HepG2 (cell line): Measurements from ENCODE around the gene ORMDL2. TPM values are rescaled to one million over a fixed set of nuclear protein-coding genes. Genes with fewer than 3 reads are reported as not detected.

Source experiments
- CERS6 ChIP-seq: sonication (generic); formaldehyde crosslinking; IDR thresholded peaks from 2 replicates; pipeline ENCODE4 v1.5.0; 2020; ENCODE audit warnings: missing genetic modification reagents
- ESRRA ChIP-seq: sonication (generic); formaldehyde crosslinking; IDR thresholded peaks from 2 replicates; pipeline ENCODE4 v1.5.1; 2020; ENCODE audit warnings: mild to moderate bottlenecking, low read depth, missing genetic modification reagents
- FOXJ3 ChIP-seq: sonication (generic); formaldehyde crosslinking; IDR thresholded peaks from 2 replicates; pipeline ENCODE4 v1.4.0; 2020; ENCODE audit warnings: missing genetic modification reagents, mild to moderate bottlenecking, borderline replicate concordance
- FOXP1 ChIP-seq, 2 experiments: fragments of 450-650 bp in 1 of 2; IDR thresholded peaks; 2 replicates each; pipeline ENCODE4 v1.6.1; 2017 to 2018; ENCODE audit warnings: antibody characterized with exemption in 1 of 2
- HNF4G ChIP-seq, 2 experiments: sonication (generic) in 1 of 2; formaldehyde crosslinking in 1 of 2; IDR thresholded peaks; 2 replicates each; pipeline versions ENCODE4 v1.4.0 to v1.6.1; 2011 to 2020; ENCODE audit warnings: borderline replicate concordance in 2 of 2, low read depth in 2 of 2, mild to moderate bottlenecking in 2 of 2, low read length in 1 of 2, missing genetic modification reagents in 1 of 2, moderate library complexity in 1 of 2
- MATR3 ChIP-seq: sonication (generic); formaldehyde crosslinking; IDR thresholded peaks from 2 replicates; pipeline ENCODE4 v1.4.0; 2020; ENCODE audit warnings: missing genetic modification reagents
- MTF2 ChIP-seq: sonication (generic); formaldehyde crosslinking; IDR thresholded peaks from 2 replicates; pipeline ENCODE4 v1.5.0; 2020; ENCODE audit warnings: missing genetic modification reagents, borderline replicate concordance
- PAXIP1 ChIP-seq: sonication (generic); formaldehyde crosslinking; conservative IDR thresholded peaks from 2 replicates; pipeline ENCODE4 v1.4.0; 2020; ENCODE audit warnings: mild to moderate bottlenecking, missing genetic modification reagents, moderate library complexity
- PHF20 ChIP-seq: sonication (generic); formaldehyde crosslinking; IDR thresholded peaks from 2 replicates; pipeline ENCODE4 v1.5.0; 2020; ENCODE audit warnings: mild to moderate bottlenecking, missing genetic modification reagents
- REST ChIP-seq, 2 experiments: IDR thresholded peaks; 2 replicates each; pipeline ENCODE4 v1.6.1; 2011 to 2012; ENCODE audit warnings: low read length in 2 of 2, borderline replicate concordance in 1 of 2, low read depth in 1 of 2, mild to moderate bottlenecking in 1 of 2, moderate library complexity in 1 of 2
- SMAD3 ChIP-seq: sonication (generic); formaldehyde crosslinking; IDR thresholded peaks from 2 replicates; pipeline ENCODE4 v1.4.0; 2020; ENCODE audit warnings: missing genetic modification reagents
- ZNF281 ChIP-seq: sonication (generic); formaldehyde crosslinking; IDR thresholded peaks from 2 replicates; pipeline ENCODE4 v1.4.0; 2020; ENCODE audit warnings: missing genetic modification reagents, borderline replicate concordance
- ZNF562 ChIP-seq: sonication (generic); formaldehyde crosslinking; IDR thresholded peaks from 2 replicates; pipeline ENCODE4 v1.8.0; 2022; ENCODE audit warnings: missing genetic modification reagents, borderline replicate concordance
- ZNF572 ChIP-seq: sonication (generic); formaldehyde crosslinking; IDR thresholded peaks from 2 replicates; pipeline ENCODE4 v1.5.1; 2020; ENCODE audit warnings: mild to moderate bottlenecking, missing genetic modification reagents
- polyA plus RNA-seq, 8 experiments: library from polyadenylated mRNA; depleted of rRNA in 3 of 8; stranded (reverse) in 7 of 8; unstranded in 1 of 8; fragments of >200 nt; fragmentation: Illumina TruSeq in 4 of 8; extraction: Trizol in 4 of 8; gene quantifications; 2 replicates each; pipeline versions ENCODE4 v1.2.1 to v1.2.3, GENCODE V29; 2011 to 2016; ENCODE audit warnings: low read depth in 4 of 8, missing spikeins in 1 of 8, mixed read lengths in 1 of 8; ENCODE audit not compliant: insufficient read depth in 1 of 8
- total RNA-seq, 5 experiments: library from RNA; depleted of rRNA; stranded (reverse); fragments of >200 nt; fragmentation: Illumina TruSeq; extraction: Trizol; gene quantifications; 2 replicates each; pipeline ENCODE4 v1.2.3, GENCODE V29; 2016; ENCODE audit warnings: low read depth in 1 of 5

Gene ORMDL2
- total and polyA plus RNA-seq, 2 of the 13 experiments (the other 11 are each of a cell fraction or from before 2014, with no cell fraction given) = 24.0 to 28.6 TPM

- no peak for TF ChIP-seq PAXIP1 (CRISPR knock-in tag)
- no peak; the same call in 1 of the 2 replicates for TF ChIP-seq FOXJ3
- no peak for TF ChIP-seq ZNF562 (CRISPR knock-in tag)
- TF ChIP-seq CERS6 (CRISPR knock-in tag) = no peak
- peak; percentile 82 for TF ChIP-seq PHF20 (CRISPR knock-in tag)
- no peak for TF ChIP-seq MTF2 (CRISPR knock-in tag)
- no peak for TF ChIP-seq SMAD3 (CRISPR knock-in tag)
- TF ChIP-seq FOXP1 (IDR thresholded peaks at IDR 0.05) = no peak
- TF ChIP-seq FOXP1 (CRISPR knock-in tag; IDR thresholded peaks at IDR 0.05) = no peak
- TF ChIP-seq MATR3 (CRISPR knock-in tag) = no peak
- 0 out of 4 replicates have a peak, but pooled peaks of 1 of the 2 experiments have one; percentile 27 for TF ChIP-seq REST (IDR thresholded peaks at IDR 0.05; ENCODE audit: borderline replicate concordance in 1 of 2, low read depth in 1 of 2, low read length in 2 of 2)
- TF ChIP-seq ZNF281 (CRISPR knock-in tag) = no peak
- no peak for TF ChIP-seq HNF4G (IDR thresholded peaks at IDR 0.05; ENCODE audit: borderline replicate concordance, low read depth, low read length)
- TF ChIP-seq HNF4G (CRISPR knock-in tag; IDR thresholded peaks at IDR 0.05; ENCODE audit: borderline replicate concordance, low read depth) = no peak
- TF ChIP-seq ZNF572 (CRISPR knock-in tag) = no peak
- no peak for TF ChIP-seq ESRRA (CRISPR knock-in tag)
These were observed at the start of gene ORMDL2, which contains the start of gene SARNP (continued) for GRCh38 chr12:55817345-55818139.
